ENCODE data around the gene GLYATL2. TPM values are rescaled to one million over a fixed set of nuclear protein-coding genes. Genes with fewer than 3 reads are reported as not detected.

The GLYATL2 gene
- total and polyA plus RNA-seq, 4 donors: not detected

- H3K4me3 ChIP-seq (ENCODE audit: low read depth in 1 of 3, low read length in 3 of 3): no peak overlapping the region
- no peak overlapping the region for H3K27ac ChIP-seq (ENCODE audit: low read depth in 1 of 2, low read length in 2 of 2)
- peaks cover 0 to 11% (median 8%) of the 10 kb centered on the region in 4 donors for H3K9me3 ChIP-seq (ENCODE audit: control insufficient read depth in 4 of 4, low read length in 3 of 4)
- H3K4me1 ChIP-seq (ENCODE audit: control insufficient read depth in 4 of 4, insufficient read depth in 4 of 4, low read length in 3 of 4): no peaks in the 10 kb centered on the region
- TF ChIP-seq REST (IDR thresholded peaks at IDR 0.05): no peak
- no peak for TF ChIP-seq ATF3 (IDR thresholded peaks at IDR 0.05)
- no peak for TF ChIP-seq HNF4A (conservative IDR thresholded peaks at IDR 0.05)
- TF ChIP-seq ZBTB33 (IDR thresholded peaks at IDR 0.05): no peak
- no peak for TF ChIP-seq RAD21 (IDR thresholded peaks at IDR 0.05)
- no peak for TF ChIP-seq TAF1 (conservative IDR thresholded peaks at IDR 0.05)
- TF ChIP-seq YY1 (IDR thresholded peaks at IDR 0.05): no peak
- WGBS: 73% methylated on average over 1 of the region's 1 CpG
- H3K9ac ChIP-seq (ENCODE audit: low read depth in 1 of 2, low read length in 2 of 2): no peak overlapping the region
- H3K27me3 ChIP-seq (ENCODE audit: control insufficient read depth in 4 of 4, insufficient read depth in 4 of 4, low read length in 3 of 4): no peaks in the 10 kb centered on the region
- H3K36me3 ChIP-seq (ENCODE audit: control insufficient read depth in 4 of 4, insufficient read depth in 3 of 4, low read depth in 1 of 4, low read length in 3 of 4): no peaks in the 10 kb centered on the region
- no peak for DNase-seq (ENCODE audit: low spot score)
These were observed 30.8 kb downstream of the GLYATL2 start for GRCh38 chr11:58813693-58814092.

GRCh38 chr11:58811499-58811898 is 33.0 kb downstream of the GLYATL2 start:
- TF ChIP-seq YY1 (IDR thresholded peaks at IDR 0.05): no peak
- TF ChIP-seq CTCF (IDR thresholded peaks at IDR 0.05; ENCODE audit: low read depth, low read length, missing input control): no peak
- TF ChIP-seq FOXA2 (IDR thresholded peaks at IDR 0.05): no peak
- TF ChIP-seq MAX (IDR thresholded peaks at IDR 0.05): no peak
- TF ChIP-seq JUND (IDR thresholded peaks at IDR 0.05): no peak
- no peak for TF ChIP-seq TAF1 (conservative IDR thresholded peaks at IDR 0.05)
- no peak for TF ChIP-seq SP1 (IDR thresholded peaks at IDR 0.05)
- TF ChIP-seq RXRA (IDR thresholded peaks at IDR 0.05): no peak
- no peak for TF ChIP-seq NR2F2 (IDR thresholded peaks at IDR 0.05)
- no peak for TF ChIP-seq EGR1 (IDR thresholded peaks at IDR 0.05; ENCODE audit: low read depth in 2 of 2)
- no peak for TF ChIP-seq ZBTB33 (IDR thresholded peaks at IDR 0.05)
- TF ChIP-seq GABPA (IDR thresholded peaks at IDR 0.05 in 1 of 2, conservative IDR thresholded peaks at IDR 0.05 in 1 of 2): no peak
- TF ChIP-seq ATF3 (IDR thresholded peaks at IDR 0.05): no peak
- no peak overlapping the region for H3K9ac ChIP-seq (ENCODE audit: low read depth in 1 of 2, low read length in 2 of 2)
- no peak overlapping the region for H3K27ac ChIP-seq (ENCODE audit: low read depth in 1 of 2, low read length in 2 of 2)
- H3K9me3 ChIP-seq (ENCODE audit: control insufficient read depth in 4 of 4, low read length in 3 of 4): peaks cover 0 to 11% (median 8%) of the 10 kb centered on the region in 4 donors
- H3K27me3 ChIP-seq (ENCODE audit: control insufficient read depth in 4 of 4, insufficient read depth in 4 of 4, low read length in 3 of 4): no peaks in the 10 kb centered on the region
- 73% methylated on average over 3 of the region's 3 CpGs for WGBS
- no peaks in the 10 kb centered on the region for H3K36me3 ChIP-seq (ENCODE audit: control insufficient read depth in 4 of 4, insufficient read depth in 3 of 4, low read depth in 1 of 4, low read length in 3 of 4)
- no peak for DNase-seq (ENCODE audit: low spot score)
- no peak overlapping the region for H3K4me3 ChIP-seq (ENCODE audit: low read depth in 1 of 3, low read length in 3 of 3)
- H3K4me1 ChIP-seq (ENCODE audit: control insufficient read depth in 4 of 4, insufficient read depth in 4 of 4, low read length in 3 of 4): no peaks in the 10 kb centered on the region

All from liver (tissue), 9 donors.